ENCODE measurements around the gene TREX2. TPM values are rescaled to one million over a fixed set of nuclear protein-coding genes. Genes with fewer than 3 reads are reported as not detected.

Gene TREX2
- total and polyA plus RNA-seq, 2 of the 8 experiments (the other 6 are each of a cell fraction or from before 2014, with no cell fraction given), result 0.71 to 0.80 TPM

- TF ChIP-seq JUN (IDR thresholded peaks at IDR 0.05; ENCODE audit: low read depth, low read length), result no peak
- TF ChIP-seq ATF2 (IDR thresholded peaks at IDR 0.05; ENCODE audit: low read length), result no peak
- TF ChIP-seq POLR2AphosphoS5 (IDR thresholded peaks at IDR 0.05; ENCODE audit: low read depth, low read length), result no peak
- no peak for TF ChIP-seq KDM4A (IDR thresholded peaks at IDR 0.05; ENCODE audit: low read depth, low read length, severe bottlenecking)
- no peak for TF ChIP-seq MAX (IDR thresholded peaks at IDR 0.05)
- TF ChIP-seq SP2 (IDR thresholded peaks at IDR 0.05; ENCODE audit: low read length), result no peak
- TF ChIP-seq SIX5 (IDR thresholded peaks at IDR 0.05; ENCODE audit: low read depth, low read length), result no peak
- TF ChIP-seq SUZ12 (IDR thresholded peaks at IDR 0.05; ENCODE audit: low read length), result no peak
- no peak for TF ChIP-seq SIN3A (conservative IDR thresholded peaks at IDR 0.05 in 1 of 2, IDR thresholded peaks at IDR 0.05 in 1 of 2; ENCODE audit: low read depth in 1 of 2, low read length in 2 of 2)
- no peak overlapping the region for H3K4ac ChIP-seq (replicated peaks; ENCODE audit: insufficient read length, low read depth, low read length)
- no peak overlapping the region for H3K56ac ChIP-seq (replicated peaks; ENCODE audit: insufficient read length, low read depth, low read length)
- peaks cover 3% of the 10 kb centered on the region; the same call in 1 of the 2 replicates for H3K79me1 ChIP-seq (ENCODE audit: low read depth, low read length)
- H4K5ac ChIP-seq (ENCODE audit: insufficient read length, low read depth, low read length), result no peak overlapping the region
- no peak overlapping the region for H3K14ac ChIP-seq (ENCODE audit: insufficient read length)
- no peak overlapping the region for H3K4me3 ChIP-seq (ENCODE audit: extremely low read depth in 1 of 4, insufficient read depth in 2 of 4, low read depth in 3 of 4, low read length in 4 of 4)
- peaks cover 0 to 4% of the 10 kb centered on the region in 2 experiments for H4K20me1 ChIP-seq (replicated peaks in 1 of 2; ENCODE audit: control insufficient read depth in 1 of 2, insufficient read depth in 2 of 2, low read length in 2 of 2)
- H3K27me3 ChIP-seq (replicated peaks in 1 of 4; ENCODE audit: control insufficient read depth in 3 of 4, extremely low read depth in 1 of 4, insufficient read depth in 3 of 4, low read length in 3 of 4), result peaks cover 5 to 24% (median 18%) of the 10 kb centered on the region in 4 experiments; a peak in 6 of 7 replicates
- no peak overlapping the region for H3K18ac ChIP-seq (ENCODE audit: extremely low read depth, low read length)
- H4K8ac ChIP-seq (ENCODE audit: extremely low read depth, insufficient read depth, low read length), result no peak overlapping the region
- no peak overlapping the region for H2BK120ac ChIP-seq (replicated peaks; ENCODE audit: low read depth, low read length)
- no peak overlapping the region for H2BK15ac ChIP-seq (ENCODE audit: low read length)
- no peak overlapping the region for H3K9ac ChIP-seq (replicated peaks in 1 of 4; ENCODE audit: extremely low read depth in 1 of 4, low read depth in 3 of 4, low read length in 3 of 4)
- H2BK5ac ChIP-seq (ENCODE audit: low read depth, low read length), result no peak overlapping the region
- H2AFZ ChIP-seq (ENCODE audit: low read length), result no peak overlapping the region
- H4K91ac ChIP-seq (replicated peaks; ENCODE audit: insufficient read length, low read length), result no peak overlapping the region
- DNase-seq (ENCODE audit: low read depth in 1 of 2, low spot score in 2 of 2) (no peak), FAIRE-seq (no peak)
- no peaks in the 10 kb centered on the region for H3K9me3 ChIP-seq (ENCODE audit: insufficient read depth in 2 of 2, low read depth in 1 of 2, low read length in 1 of 2)
- no peak overlapping the region for H3K27ac ChIP-seq (ENCODE audit: low read depth, low read length)
- no peaks in the 10 kb centered on the region; a peak in 1 of 8 replicates for H3K36me3 ChIP-seq (ENCODE audit: control insufficient read depth in 2 of 4, insufficient read depth in 4 of 4, low read length in 3 of 4)
- ChIA-PET CTCF (ENCODE audit: partially characterized antibody) (interaction anchor here (0.6 to 7.6 kb wide), 12 partner anchors 8 to 441 kb away, joined by 3 to 84 read pairs (median 8); partner anchors contain the start of gene BGN), POLR2A (ENCODE audit: partially characterized antibody) (no interaction called here)
- peaks cover 5% of the 10 kb centered on the region; the same call in 1 of the 2 replicates for H3K23me2 ChIP-seq (ENCODE audit: low read depth, low read length)
- peaks cover 0 to 10% (median 2%) of the 10 kb centered on the region in 4 experiments; a peak in 2 of 7 replicates for H3K4me1 ChIP-seq (replicated peaks in 1 of 4; ENCODE audit: control insufficient read depth in 3 of 4, insufficient read depth in 4 of 4, low read length in 3 of 4)
- H3K79me2 ChIP-seq (ENCODE audit: control insufficient read depth in 1 of 2, insufficient read depth in 2 of 2, low read length in 2 of 2), result peaks cover 0 to 4% of the 10 kb centered on the region in 2 experiments; a peak in 1 of 4 replicates
- H2BK20ac ChIP-seq (ENCODE audit: low read length), result no peak overlapping the region
- no peak overlapping the region for H3K23ac ChIP-seq (ENCODE audit: insufficient read length)
- no peak overlapping the region for H2AK5ac ChIP-seq (ENCODE audit: low read depth, low read length)
- no peak overlapping the region for H3K4me2 ChIP-seq (ENCODE audit: insufficient read depth in 1 of 2, low read depth in 2 of 2, low read length in 2 of 2)
- H2BK12ac ChIP-seq (ENCODE audit: low read depth, low read length), result no peak overlapping the region
- WGBS, 2 experiments (ENCODE audit: extremely low coverage in 1 of 2, insufficient coverage in 1 of 2, insufficient read length in 1 of 2, insufficient replicate concordance in 2 of 2, low coverage in 1 of 2, low lambda C conversion rate in 2 of 2, missing lambda C conversion rate in 1 of 2), result 77% methylated on average over 4 of the region's 11 CpGs; no CpG with 5 or more reads in 1 of the 2 experiments
Observed at GRCh38 chrX:153471663-153472280, 25.9 kb upstream of the TREX2 start.

Data from H1 (cell line).